ACC112 (cell line): ENCODE data around the gene REXO2.

Source experiments
- H2AFZ ChIP-seq: fragments of 200-600 bp; sonication (generic); one replicate; pipeline ENCODE4 v1.6.0; 2017; ENCODE audit warnings: antibody characterized with exemption, low read length; ENCODE audit not compliant: unreplicated experiment
- H3K27ac ChIP-seq: fragments of 200-600 bp; sonication (generic); 2 replicates; pipeline ENCODE4 v1.5.1; 2014; ENCODE audit warnings: low read depth, mild to moderate bottlenecking, antibody characterized with exemption, low read length, moderate library complexity
- H3K27me3 ChIP-seq: fragments of 200-600 bp; sonication (generic); 2 replicates; pipeline ENCODE4 v1.6.1; 2014; ENCODE audit warnings: mild to moderate bottlenecking, antibody characterized with exemption, low read length, moderate library complexity, mixed read lengths; ENCODE audit not compliant: insufficient read depth
- H3K36me3 ChIP-seq: fragments of 200-600 bp; sonication (generic); 2 replicates; pipeline ENCODE4 v1.6.1; 2016; ENCODE audit warnings: mild to moderate bottlenecking, antibody characterized with exemption, low read length, moderate library complexity, mixed read lengths; ENCODE audit not compliant: insufficient read depth
- H3K4me1 ChIP-seq: fragments of 200-600 bp; sonication (generic); one replicate; pipeline ENCODE4 v1.6.1; 2016; ENCODE audit warnings: low read length, mixed read lengths; ENCODE audit not compliant: insufficient read depth, unreplicated experiment, control insufficient read depth
- H3K4me3 ChIP-seq: fragments of 200-600 bp; sonication (generic); 2 replicates; pipeline ENCODE4 v1.5.1; 2014; ENCODE audit warnings: mild to moderate bottlenecking, low read depth, low read length
- H3K79me2 ChIP-seq: fragments of 200-600 bp; sonication (generic); one replicate; pipeline ENCODE4 v1.6.0; 2016; ENCODE audit warnings: low read length; ENCODE audit not compliant: control insufficient read depth, unreplicated experiment, insufficient read depth

REXO2 gene

GRCh38 chr11:114439229-114440120 is at the start of gene REXO2:
Gene REXO2, plus strand, starts transcription at chr11:114439467. Its CDS starts 62 bp downstream, at chr11:114439529.
- Histone ChIP-seq H3K27ac (peak within 1 kb of the TSS; percentile 85), H3K36me3 (peaks cover 15% of the 10 kb centered on the region; the same call in 1 of the 2 replicates), H3K4me3 (peak within 1 kb of the TSS; percentile 88), H3K4me1 (peaks cover 23% of the 10 kb centered on the region), H3K27me3 (no peaks in the 10 kb centered on the region), H3K79me2 (peaks cover 48% of the 10 kb centered on the region), H2AFZ (peak within 1 kb of the TSS; percentile 76)

GRCh38 chr11:114392735-114393667 is 46.3 kb upstream of the REXO2 start:
- H3K27ac ChIP-seq: no peak overlapping the region
- peaks cover 11% of the 10 kb centered on the region for H3K4me1 ChIP-seq
- H3K4me3 ChIP-seq: no peak overlapping the region
- no peaks in the 10 kb centered on the region for H3K36me3 ChIP-seq
- no peak overlapping the region for H2AFZ ChIP-seq
- no peaks in the 10 kb centered on the region for H3K79me2 ChIP-seq
- H3K27me3 ChIP-seq: no peaks in the 10 kb centered on the region

GRCh38 chr11:114395736-114396135 is 43.5 kb upstream of the REXO2 start:
- Histone ChIP-seq H2AFZ (no peak overlapping the region), H3K4me3 (no peak overlapping the region), H3K27ac (no peak overlapping the region), H3K27me3 (no peaks in the 10 kb centered on the region), H3K4me1 (peaks cover 22% of the 10 kb centered on the region), H3K79me2 (peaks cover 22% of the 10 kb centered on the region), H3K36me3 (no peaks in the 10 kb centered on the region)

- Histone ChIP-seq H3K4me3 (no peak overlapping the region), H3K79me2 (peaks cover 34% of the 10 kb centered on the region), H3K4me1 (peaks cover 22% of the 10 kb centered on the region), H3K27me3 (no peaks in the 10 kb centered on the region), H3K27ac (no peak overlapping the region), H3K36me3 (no peaks in the 10 kb centered on the region), H2AFZ (no peak overlapping the region)
These were observed 42.4 kb upstream of the REXO2 start for GRCh38 chr11:114396916-114397315.

- Histone ChIP-seq H3K27me3 (no peaks in the 10 kb centered on the region), H3K27ac (no peak overlapping the region), H2AFZ (no peak overlapping the region), H3K79me2 (peaks cover 39% of the 10 kb centered on the region), H3K4me1 (peaks cover 22% of the 10 kb centered on the region), H3K4me3 (no peak overlapping the region), H3K36me3 (no peaks in the 10 kb centered on the region)
These were observed 41.8 kb upstream of the REXO2 start for GRCh38 chr11:114397349-114397982.

GRCh38 chr11:114398303-114398920 is 40.9 kb upstream of the REXO2 start:
- Histone ChIP-seq H3K79me2 (peaks cover 48% of the 10 kb centered on the region), H3K4me3 (peak overlapping the region; percentile 88), H3K27me3 (no peaks in the 10 kb centered on the region), H3K4me1 (peaks cover 22% of the 10 kb centered on the region), H2AFZ (no peak overlapping the region), H3K27ac (no peak overlapping the region), H3K36me3 (peaks cover 6% of the 10 kb centered on the region)

GRCh38 chr11:114399490-114400215 is 39.6 kb upstream of the REXO2 start:
- H3K27ac ChIP-seq: peak overlapping the region; percentile 95
- peaks cover 22% of the 10 kb centered on the region for H3K4me1 ChIP-seq
- H2AFZ ChIP-seq: peak overlapping the region; percentile 51
- peaks cover 60% of the 10 kb centered on the region for H3K79me2 ChIP-seq
- no peaks in the 10 kb centered on the region for H3K27me3 ChIP-seq
- H3K36me3 ChIP-seq: peaks cover 6% of the 10 kb centered on the region
- peak overlapping the region; percentile 88 for H3K4me3 ChIP-seq

GRCh38 chr11:114400216-114400914 is 38.9 kb upstream of the REXO2 start, which contains the start of the genes C11orf71 and RBM7:
Gene C11orf71, minus strand, starts transcription at chr11:114400511. Its CDS starts 180 bp downstream, at chr11:114400331.
Gene RBM7, plus strand, starts transcription at chr11:114400666. Its CDS starts 6 bp downstream, at chr11:114400672.
- peak within 1 kb of the TSS; percentile 88 for H3K4me3 ChIP-seq
- peak within 1 kb of the TSS; percentile 95 for H3K27ac ChIP-seq
- peaks cover 11% of the 10 kb centered on the region for H3K36me3 ChIP-seq
- peaks cover 67% of the 10 kb centered on the region for H3K79me2 ChIP-seq
- H3K27me3 ChIP-seq: no peaks in the 10 kb centered on the region
- peak within 1 kb of the TSS; percentile 51 for H2AFZ ChIP-seq
- H3K4me1 ChIP-seq: peaks cover 22% of the 10 kb centered on the region

- no peaks in the 10 kb centered on the region for H3K27me3 ChIP-seq
- H3K36me3 ChIP-seq: peaks cover 16% of the 10 kb centered on the region
- peaks cover 22% of the 10 kb centered on the region for H3K4me1 ChIP-seq
- peak overlapping the region; percentile 88 for H3K4me3 ChIP-seq
- peak overlapping the region; percentile 4 for H2AFZ ChIP-seq
- H3K27ac ChIP-seq: peak overlapping the region; percentile 95
- peaks cover 72% of the 10 kb centered on the region for H3K79me2 ChIP-seq
These were observed 38.4 kb upstream of the REXO2 start for GRCh38 chr11:114400915-114401223.
